ENCODE results near the gene DMD. TPM values are rescaled to one million over a fixed set of nuclear protein-coding genes. Genes with fewer than 3 reads are reported as not detected.

DMD gene
- total RNA-seq, 6 experiments from 2014 or later, result 18.7 to 43.4 (median 32.9) TPM

DNA sequence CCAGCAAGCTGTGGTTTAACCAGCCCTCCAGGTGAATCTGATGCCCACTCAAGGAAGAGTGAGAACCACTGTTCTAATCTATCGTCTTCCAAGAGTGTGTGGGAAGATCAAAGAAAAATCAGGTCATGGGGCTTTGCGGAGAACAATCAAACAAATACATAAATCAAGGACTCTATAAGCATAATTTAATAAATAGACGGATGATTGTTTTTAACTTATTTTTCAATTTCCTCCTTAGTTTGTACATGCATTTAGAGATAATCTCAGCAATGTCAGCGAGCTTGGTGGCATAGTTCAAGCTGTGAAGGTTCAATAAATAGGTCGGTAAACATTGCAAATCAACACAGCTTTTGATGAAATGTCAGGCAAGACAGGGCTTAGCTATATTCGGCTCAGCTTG is 84.9 kb downstream of the DMD start:
- Histone ChIP-seq H3K4me1 (no peaks in the 10 kb centered on the region), H3K27ac (no peak overlapping the region), H3K4me3 (no peak overlapping the region), H3K27me3 (peaks cover 0 to 9% of the 10 kb centered on the region in 2 donors), H3K9me3 (no peaks in the 10 kb centered on the region), H3K36me3 (no peaks in the 10 kb centered on the region)
- ATAC-seq, result no peak
- TF ChIP-seq, protein P1, sequence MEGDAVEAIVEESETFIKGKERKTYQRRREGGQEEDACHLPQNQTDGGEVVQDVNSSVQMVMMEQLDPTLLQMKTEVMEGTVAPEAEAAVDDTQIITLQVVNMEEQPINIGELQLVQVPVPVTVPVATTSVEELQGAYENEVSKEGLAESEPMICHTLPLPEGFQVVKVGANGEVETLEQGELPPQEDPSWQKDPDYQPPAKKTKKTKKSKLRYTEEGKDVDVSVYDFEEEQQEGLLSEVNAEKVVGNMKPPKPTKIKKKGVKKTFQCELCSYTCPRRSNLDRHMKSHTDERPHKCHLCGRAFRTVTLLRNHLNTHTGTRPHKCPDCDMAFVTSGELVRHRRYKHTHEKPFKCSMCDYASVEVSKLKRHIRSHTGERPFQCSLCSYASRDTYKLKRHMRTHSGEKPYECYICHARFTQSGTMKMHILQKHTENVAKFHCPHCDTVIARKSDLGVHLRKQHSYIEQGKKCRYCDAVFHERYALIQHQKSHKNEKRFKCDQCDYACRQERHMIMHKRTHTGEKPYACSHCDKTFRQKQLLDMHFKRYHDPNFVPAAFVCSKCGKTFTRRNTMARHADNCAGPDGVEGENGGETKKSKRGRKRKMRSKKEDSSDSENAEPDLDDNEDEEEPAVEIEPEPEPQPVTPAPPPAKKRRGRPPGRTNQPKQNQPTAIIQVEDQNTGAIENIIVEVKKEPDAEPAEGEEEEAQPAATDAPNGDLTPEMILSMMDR (IDR thresholded peaks at IDR 0.05), result no peak
- TF ChIP-seq POLR2A (IDR thresholded peaks at IDR 0.05), result no peak
- intact Hi-C loops (cut with DNase I), result no loop called here
- WGBS (ENCODE audit: insufficient coverage, low coverage, low lambda C conversion rate, missing lambda C conversion rate), result 16% methylated on average over 6 of the region's 6 CpGs
- DNase-seq, result no peak

DNA sequence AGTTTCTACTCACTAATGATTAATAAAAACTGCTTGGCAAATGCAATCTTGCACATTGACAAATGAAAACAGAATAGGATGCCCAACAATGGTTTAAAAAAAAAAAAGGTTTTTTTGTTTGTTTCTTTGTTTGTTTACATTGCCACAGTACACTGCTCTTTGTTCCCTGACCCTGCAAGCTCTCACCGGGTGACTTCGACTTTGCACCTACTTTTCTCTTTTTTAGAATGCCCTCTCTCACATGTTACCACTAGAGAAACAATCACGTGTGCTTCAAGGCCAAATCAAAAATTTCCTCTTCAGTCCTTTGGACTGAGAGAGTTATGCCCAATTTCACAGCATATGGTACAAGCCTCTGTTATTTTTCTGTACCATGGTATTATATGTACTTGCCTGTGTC is 101.5 kb downstream of the DMD start:
- TF ChIP-seq, protein P1 (IDR thresholded peaks at IDR 0.05), result no peak
- TF ChIP-seq POLR2A (IDR thresholded peaks at IDR 0.05), result no peak
- no peak overlapping the region for H3K27ac ChIP-seq
- DNase-seq (no peak), ATAC-seq (peak in 2 of 4 donors; percentile 26 to 71)
- no peaks in the 10 kb centered on the region for H3K9me3 ChIP-seq
- peaks cover 0 to 8% of the 10 kb centered on the region in 2 donors for H3K27me3 ChIP-seq
- no peaks in the 10 kb centered on the region for H3K36me3 ChIP-seq
- no peak overlapping the region for H3K4me3 ChIP-seq
- WGBS (ENCODE audit: insufficient coverage, low coverage, low lambda C conversion rate, missing lambda C conversion rate), result 6% methylated on average over 3 of the region's 3 CpGs
- intact Hi-C loops (cut with DNase I), result no loop called here
- no peaks in the 10 kb centered on the region for H3K4me1 ChIP-seq

DNA sequence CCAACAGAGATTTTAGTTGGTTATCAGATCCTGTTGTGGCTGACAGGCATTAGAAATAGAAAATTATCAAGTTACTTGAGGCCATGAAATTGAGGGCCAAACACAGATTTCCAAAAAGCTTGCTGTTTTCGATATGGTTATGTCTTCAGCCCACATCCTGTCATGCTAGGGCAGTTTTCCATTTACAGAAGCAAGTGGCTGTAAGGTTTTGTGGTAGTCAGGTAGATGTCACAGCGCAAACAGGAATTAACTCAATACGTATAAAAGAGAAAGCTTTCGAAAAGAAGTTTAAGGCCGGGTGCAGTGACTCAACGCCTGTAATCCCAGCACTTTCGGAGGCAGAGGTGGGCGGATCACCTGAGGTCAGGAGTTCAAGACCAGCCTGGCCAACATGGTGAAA is 104.6 kb downstream of the DMD start:
- intact Hi-C loops (cut with DNase I), result no loop called here
- Histone ChIP-seq H3K4me3 (no peak overlapping the region), H3K9me3 (no peaks in the 10 kb centered on the region), H3K4me1 (no peaks in the 10 kb centered on the region), H3K27ac (no peak overlapping the region), H3K27me3 (no peaks in the 10 kb centered on the region), H3K36me3 (no peaks in the 10 kb centered on the region)
- no peak for TF ChIP-seq POLR2A (IDR thresholded peaks at IDR 0.05)
- TF ChIP-seq, protein P1 (IDR thresholded peaks at IDR 0.05), result no peak
- 70% methylated on average over 3 of the region's 8 CpGs for WGBS (ENCODE audit: insufficient coverage, low coverage, low lambda C conversion rate, missing lambda C conversion rate)
- DNase-seq (no peak), ATAC-seq (no peak)

DNA sequence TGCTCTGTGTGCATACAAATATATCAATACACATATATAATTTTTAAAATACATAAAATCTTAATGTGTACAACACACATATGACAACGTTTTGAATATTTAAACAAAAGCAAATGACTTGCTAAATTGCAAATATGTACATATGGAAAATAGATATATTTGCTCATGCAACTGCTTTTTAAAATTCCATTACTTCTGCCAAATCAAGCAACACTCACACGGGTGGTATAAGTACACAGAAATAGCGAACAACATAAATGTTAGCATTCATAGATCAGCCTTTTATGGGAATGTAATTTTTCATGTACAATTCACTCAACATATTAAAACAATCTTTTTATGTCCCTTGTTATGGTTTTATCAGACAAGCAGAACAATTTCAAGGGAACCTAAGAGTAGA is 116.3 kb downstream of the DMD start:
- no peaks in the 10 kb centered on the region for H3K9me3 ChIP-seq
- H3K4me1 ChIP-seq, result no peaks in the 10 kb centered on the region
- DNase-seq (no peak), ATAC-seq (no peak)
- H3K27ac ChIP-seq, result no peak overlapping the region
- no peaks in the 10 kb centered on the region for H3K27me3 ChIP-seq
- TF ChIP-seq, protein P1 (IDR thresholded peaks at IDR 0.05), result no peak
- TF ChIP-seq POLR2A (IDR thresholded peaks at IDR 0.05), result no peak
- intact Hi-C loops (cut with DNase I), result no loop called here
- no peak overlapping the region for H3K4me3 ChIP-seq
- no peaks in the 10 kb centered on the region for H3K36me3 ChIP-seq
- 53% methylated on average over 3 of the region's 3 CpGs for WGBS (ENCODE audit: insufficient coverage, low coverage, low lambda C conversion rate, missing lambda C conversion rate)

DNA sequence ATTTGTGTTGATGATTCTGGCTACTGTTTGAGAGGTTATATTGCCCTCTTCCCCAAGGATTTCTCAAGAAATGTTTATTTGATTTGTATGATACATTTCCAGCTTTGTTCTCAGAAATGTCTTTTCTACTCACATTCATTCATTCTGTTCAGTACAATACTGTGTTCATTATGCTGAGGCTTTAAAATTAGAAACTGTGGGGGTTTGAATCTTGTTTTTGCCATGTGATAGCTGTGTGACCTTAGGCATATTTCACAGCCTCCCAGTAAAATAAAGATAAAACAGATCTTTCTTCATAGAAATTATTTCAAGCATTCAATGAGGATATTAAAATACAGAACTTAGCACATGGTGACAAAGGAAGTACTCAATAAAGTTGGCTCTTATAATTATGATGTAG is 123.9 kb downstream of the DMD start:
- Histone ChIP-seq H3K27me3 (no peaks in the 10 kb centered on the region), H3K27ac (no peak overlapping the region), H3K36me3 (no peaks in the 10 kb centered on the region), H3K4me1 (no peaks in the 10 kb centered on the region), H3K9me3 (no peaks in the 10 kb centered on the region), H3K4me3 (no peak overlapping the region)
- ATAC-seq (no peak), DNase-seq (no peak)
- TF ChIP-seq, protein P1 (IDR thresholded peaks at IDR 0.05), result no peak
- TF ChIP-seq POLR2A (IDR thresholded peaks at IDR 0.05), result no peak
- intact Hi-C loops (cut with DNase I), result no loop called here
